ENCODE measurements around the gene TAGAP. TPM values are rescaled to one million over a fixed set of nuclear protein-coding genes. Genes with fewer than 3 reads are reported as not detected.

Gene TAGAP
- total RNA-seq, 1 experiment from 2014 or later, result 0.22 TPM

GRCh38 chr6:159002432-159003155, 42.2 kb downstream of the TAGAP start:
- H3K27me3 Mint-ChIP-seq (ENCODE audit: low read depth), result no peaks in the 10 kb centered on the region
- H3K4me3 Mint-ChIP-seq, result no peak overlapping the region
- no peak for DNase-seq (ENCODE audit: low spot score)
- H3K27ac Mint-ChIP-seq, result no peak overlapping the region
- H3K4me1 Mint-ChIP-seq, result peaks cover 16% of the 10 kb centered on the region
- H3K9me3 Mint-ChIP-seq, result no peaks in the 10 kb centered on the region
- ChIA-PET CTCF (interaction anchor here (0.6 to 1.4 kb wide), 3 partner anchors 11 to 76 kb away, joined by 4 to 5 read pairs (median 5); no protein-coding TSS in a partner anchor), POLR2A (no interaction called here)
- H3K36me3 Mint-ChIP-seq, result no peaks in the 10 kb centered on the region
- no peak for TF ChIP-seq E2F5 (CRISPR knock-in tag; IDR thresholded peaks at IDR 0.05)
- TF ChIP-seq USF1 (CRISPR knock-in tag; IDR thresholded peaks at IDR 0.05), result no peak
- no peak for TF ChIP-seq ZNF281 (CRISPR knock-in tag; IDR thresholded peaks at IDR 0.05)
- TF ChIP-seq CBFB (CRISPR knock-in tag; IDR thresholded peaks at IDR 0.05; ENCODE audit: low read depth), result no peak
- TF ChIP-seq ZNF396 (CRISPR knock-in tag; IDR thresholded peaks at IDR 0.05; ENCODE audit: borderline replicate concordance), result no peak
- no peak for TF ChIP-seq USF2 (CRISPR knock-in tag; IDR thresholded peaks at IDR 0.05)
- TF ChIP-seq MXD4 (CRISPR knock-in tag; IDR thresholded peaks at IDR 0.05; ENCODE audit: borderline replicate concordance), result no peak
- TF ChIP-seq PRDM15 (CRISPR knock-in tag; IDR thresholded peaks at IDR 0.05), result no peak
- no peak for TF ChIP-seq GTF2I (CRISPR knock-in tag; conservative IDR thresholded peaks at IDR 0.05)
- no peak for TF ChIP-seq TEAD4 (CRISPR knock-in tag; IDR thresholded peaks at IDR 0.05)
- no peak for TF ChIP-seq RELA (CRISPR knock-in tag; IDR thresholded peaks at IDR 0.05; ENCODE audit: borderline replicate concordance)
- no peak for TF ChIP-seq SP1 (CRISPR knock-in tag; conservative IDR thresholded peaks at IDR 0.05)
- TF ChIP-seq JUN (CRISPR knock-in tag; IDR thresholded peaks at IDR 0.05), result no peak
- TF ChIP-seq NR1H2 (CRISPR knock-in tag; IDR thresholded peaks at IDR 0.05), result no peak
- ATAC-seq, result no peak

GRCh38 chr6:158999666-159000403, 45.0 kb downstream of the TAGAP start, which contains the start of gene RSPH3:
RSPH3 (minus strand) TSS chr6:159000202; CDS start chr6:158999550, 652 bp downstream.
- Mint-ChIP-seq H3K4me3 (peak within 1 kb of the TSS; percentile 95), H3K27ac (peak within 1 kb of the TSS; percentile 97), H3K36me3 (no peaks in the 10 kb centered on the region), H3K27me3 (ENCODE audit: low read depth) (no peaks in the 10 kb centered on the region), H3K4me1 (peaks cover 16% of the 10 kb centered on the region), H3K9me3 (no peaks in the 10 kb centered on the region)
- POLR2A ChIA-PET, result interaction anchor here (0.6 to 1.8 kb wide), 8 partner anchors 8 to 355 kb away, joined by 3 to 7 read pairs (median 4); partner anchors contain the start of gene DYNLT1
- ATAC-seq, result peak; percentile 91
- CTCF ChIA-PET, result interaction anchor here (0.9 to 2.4 kb wide), 25 partner anchors 9 to 785 kb away, joined by 3 to 29 read pairs (median 4); partner anchors contain the start of gene EZR
- DNase-seq (ENCODE audit: low spot score), result peak; percentile 98
- TF ChIP-seq USF1 (CRISPR knock-in tag; IDR thresholded peaks at IDR 0.05) (peak; percentile 78), GABPB1 (CRISPR knock-in tag; IDR thresholded peaks at IDR 0.05) (peak; percentile 88), TCF7 (CRISPR knock-in tag; IDR thresholded peaks at IDR 0.05; ENCODE audit: low read depth) (no peak), ZNF532 (CRISPR knock-in tag; IDR thresholded peaks at IDR 0.05; ENCODE audit: borderline replicate concordance) (peak; percentile 44; the same call in 1 of the 2 replicates)

Measured in WTC11 (cell line).